Stimulated activated CD8-positive, alpha-beta memory T cell treated with anti-CD3 and anti-CD28 coated beads, Interleukin-7, amount 100 ng/mL, for 1 hour (primary cell): ENCODE measurements around the gene PGGT1B.
A peak's percentile ranks its signal among the peaks of the same experiment; 100 is the strongest.

Experiments used
- DNase-seq, 2 donors: peaks; one replicate each; pipeline ENCODE4 v3.0.0-alpha.2; 2020; ENCODE audit warnings: low read depth in 2 of 2

PGGT1B gene

DNA sequence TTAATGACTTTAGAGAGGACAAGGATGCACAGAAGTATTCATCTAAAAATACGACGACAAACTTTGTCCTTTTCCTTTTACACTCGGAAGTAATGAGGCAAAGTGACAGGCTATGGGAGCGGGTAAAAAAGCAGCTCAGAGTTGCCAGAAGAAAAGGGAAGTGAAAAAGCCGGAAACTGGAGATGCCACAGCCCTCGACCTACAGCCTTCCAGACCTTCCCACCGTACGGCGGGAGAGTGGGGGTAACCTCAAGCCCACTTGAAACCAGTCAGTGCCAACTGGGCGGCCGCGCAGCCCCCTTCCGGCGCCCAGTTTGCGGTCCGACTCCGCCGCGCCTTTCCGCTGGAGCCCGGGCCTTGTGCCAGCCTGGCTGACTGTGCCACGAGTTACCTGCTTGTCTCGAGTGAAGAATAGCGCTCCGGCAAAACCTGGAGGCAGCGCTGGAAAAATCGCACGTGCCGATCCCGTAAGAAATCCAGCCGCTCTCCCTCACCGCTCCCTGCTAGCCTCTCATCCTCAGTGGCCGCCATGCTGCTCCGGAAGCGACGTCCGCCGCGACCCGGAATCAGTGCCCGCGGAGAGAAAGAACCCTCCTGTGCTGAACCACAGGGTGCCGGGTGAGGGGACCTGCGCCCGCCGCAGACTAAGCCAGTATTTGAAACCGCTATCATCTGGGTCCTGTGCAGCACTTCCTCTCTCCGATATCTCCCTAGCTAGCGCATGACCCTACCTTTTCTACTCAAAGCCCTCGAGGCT, at the start of gene PGGT1B:
Gene PGGT1B (minus strand): TSS at position 557 of the 757 bp plus-strand sequence. CDS start 26 bp downstream, at position 531.
- DNase-seq = peak; percentile 36 to 53

DNA sequence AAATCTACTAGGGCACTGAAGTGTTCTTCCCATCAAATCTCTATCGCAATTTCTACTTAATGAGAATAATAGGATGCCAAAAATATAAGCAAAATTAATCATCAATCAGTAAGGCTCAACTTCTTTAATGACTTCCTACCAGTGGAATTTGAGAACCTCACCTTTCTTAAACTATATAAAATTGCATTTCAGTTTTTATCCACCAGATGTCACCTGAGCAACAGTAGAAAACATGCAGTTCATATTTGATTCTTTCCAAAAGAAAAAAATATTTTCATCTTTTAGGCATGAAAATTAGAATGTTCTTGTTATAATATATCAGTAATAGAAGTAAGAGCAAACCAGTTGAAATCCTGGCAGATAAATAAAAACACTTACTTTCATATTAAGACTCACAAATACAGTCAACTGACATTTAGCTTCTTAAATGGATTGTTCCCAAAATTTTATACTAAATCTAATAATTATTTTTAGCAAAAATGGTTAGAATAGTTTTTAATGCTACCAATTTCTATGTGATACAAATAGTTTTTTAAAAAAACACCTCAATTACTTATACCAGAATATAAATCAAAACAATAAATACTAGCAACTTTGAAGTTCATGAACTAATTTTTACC, 47.2 kb upstream of the PGGT1B start:
- no peak for DNase-seq

DNA sequence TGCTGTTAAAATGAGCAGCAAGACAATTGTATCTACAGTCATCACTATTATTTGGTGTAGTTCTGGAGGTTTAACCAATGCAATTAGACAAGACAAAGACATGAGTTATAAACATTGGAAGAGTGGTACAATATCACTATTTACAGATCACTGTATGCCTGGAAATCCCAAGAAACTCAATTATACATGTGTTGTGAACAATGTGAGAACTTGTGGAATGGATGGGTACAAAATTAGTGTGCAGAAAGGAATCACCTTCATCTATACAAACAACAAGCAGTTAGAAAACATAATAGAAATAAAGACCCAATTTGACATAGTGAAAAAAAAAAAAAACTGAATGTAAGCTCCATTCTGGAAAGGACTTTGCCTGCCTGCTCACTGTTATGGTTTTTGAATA, 46.1 kb upstream of the PGGT1B start:
- no peak for DNase-seq

DNA sequence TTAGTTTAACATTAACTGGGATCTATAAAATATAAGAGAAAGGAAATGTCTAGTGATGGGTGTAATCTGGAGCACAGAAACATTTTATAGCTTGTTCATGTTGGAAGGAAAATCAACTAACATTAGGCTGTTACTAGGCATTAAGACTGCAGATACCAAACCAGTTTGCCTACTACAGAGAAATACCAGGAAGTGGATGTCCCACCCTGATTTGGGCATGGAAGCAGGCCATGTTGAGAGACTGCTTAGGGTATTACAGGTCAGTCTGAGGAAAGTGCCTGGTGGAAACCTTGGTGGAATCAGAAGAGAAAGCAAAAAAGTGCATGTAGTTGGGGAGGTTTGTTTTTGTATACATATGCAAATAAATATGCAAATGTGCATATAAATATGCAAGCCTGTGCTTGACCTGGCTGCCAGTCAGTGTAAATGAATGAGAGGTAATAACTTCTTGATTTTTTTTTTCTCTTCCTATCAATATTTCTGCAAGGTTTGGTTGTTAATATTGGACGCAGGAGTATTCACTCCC, 43.4 kb upstream of the PGGT1B start:
- no peak for DNase-seq

DNA sequence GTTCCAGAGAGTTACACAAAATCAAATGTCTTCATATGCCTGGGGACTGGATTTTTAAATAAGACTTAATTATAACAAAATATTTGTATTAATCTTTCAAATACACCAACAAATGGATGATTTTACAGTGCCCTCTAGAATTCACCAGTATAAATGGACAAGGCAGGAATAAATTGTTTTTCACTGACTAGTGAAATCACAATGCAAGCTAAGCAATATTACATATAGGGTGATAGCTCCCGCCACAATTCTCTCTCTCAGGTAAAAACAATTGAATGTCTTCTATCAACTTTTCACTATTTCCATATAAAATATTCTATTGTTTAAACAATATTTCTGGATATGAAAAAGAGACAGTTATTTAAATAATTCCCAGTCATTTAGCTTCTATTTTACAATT, 41.8 kb upstream of the PGGT1B start:
- DNase-seq = no peak

DNA sequence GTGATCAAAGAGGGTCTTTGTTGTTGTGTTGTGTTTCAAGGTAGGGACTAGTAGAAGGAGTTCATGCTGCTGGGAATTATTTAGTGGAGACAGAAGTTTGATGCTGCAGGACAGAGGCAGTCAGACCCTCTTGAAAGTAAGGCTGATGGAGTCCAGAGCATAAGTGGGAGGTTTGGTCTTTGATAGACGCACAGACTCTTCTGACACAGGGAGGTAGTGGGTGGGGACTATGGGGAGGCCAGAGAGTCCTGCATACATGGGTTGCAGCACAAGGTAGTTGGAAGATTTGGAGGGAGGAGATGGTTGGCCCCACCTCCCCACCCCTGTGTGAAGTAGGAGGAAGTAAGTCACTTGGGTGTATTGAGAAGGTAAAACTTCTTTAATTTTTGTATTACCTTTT, 36.1 kb upstream of the PGGT1B start:
- no peak for DNase-seq

DNA sequence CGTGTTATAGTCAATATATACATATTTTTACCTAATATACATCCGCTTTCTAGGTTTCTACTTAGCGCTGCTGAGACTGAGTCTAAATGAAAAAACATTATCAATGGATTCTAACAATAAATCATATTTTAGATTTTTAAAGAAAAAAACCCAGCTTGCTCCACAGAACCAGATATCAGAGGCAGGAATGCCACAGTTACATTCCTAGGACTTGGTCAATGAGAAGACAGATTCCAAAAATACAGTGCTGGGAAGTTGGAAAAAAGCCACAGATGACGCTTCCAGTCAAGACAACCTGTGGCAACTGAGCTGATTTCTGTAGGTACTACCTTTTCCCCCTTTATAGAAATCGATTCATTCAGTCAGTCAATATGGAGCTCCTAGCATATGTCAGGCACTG, 34.4 kb upstream of the PGGT1B start:
- DNase-seq = no peak

DNA sequence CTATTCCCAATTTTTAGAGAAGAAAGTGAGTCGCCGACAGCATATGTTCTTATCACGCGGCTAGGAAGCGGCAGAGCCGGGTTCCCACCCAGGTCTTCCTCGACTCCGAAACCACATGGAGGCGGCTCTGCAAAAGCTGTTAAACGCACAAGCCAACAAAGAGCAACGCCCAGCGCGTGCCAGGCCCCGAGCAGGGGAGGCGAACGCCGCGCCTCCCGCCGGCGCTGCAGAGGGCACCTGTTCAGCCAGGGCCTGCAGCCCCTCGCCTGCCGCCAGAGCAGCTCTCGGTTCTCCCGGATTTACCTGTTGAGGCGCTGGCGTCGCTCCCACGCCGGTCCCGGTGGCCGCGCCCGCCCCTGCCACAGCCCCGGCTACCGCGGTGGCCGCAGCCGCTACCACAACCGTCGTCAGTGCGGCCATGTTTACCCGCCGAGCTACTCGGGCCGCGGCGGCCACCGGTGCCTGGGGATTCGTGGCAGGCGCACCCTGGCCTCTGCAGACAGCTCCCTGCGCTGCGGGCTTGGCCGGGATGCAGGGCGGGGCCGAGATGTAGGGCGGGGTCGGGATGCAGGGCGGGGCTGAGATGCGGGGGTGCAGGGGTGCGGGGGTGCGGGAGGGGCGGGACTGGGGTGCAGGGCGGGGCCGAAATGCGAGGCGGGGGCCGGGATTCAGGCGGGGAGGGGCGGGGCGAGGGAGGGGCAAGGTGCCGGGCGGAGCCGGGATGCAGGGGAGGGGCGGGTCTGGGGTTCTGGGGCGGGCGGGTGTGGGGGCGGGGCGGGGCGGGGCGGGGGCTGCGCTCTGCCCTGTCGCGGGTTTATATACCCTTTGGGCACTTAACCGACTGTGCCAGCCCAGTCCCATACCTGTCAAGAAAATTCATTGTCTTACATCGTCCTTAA, 33.7 kb upstream of the PGGT1B start, which contains the start of gene CCDC112:
Gene CCDC112 (minus strand): TSS at position 531 of the 899 bp plus-strand sequence. CDS start 111 bp downstream, at position 420.
- DNase-seq = peak; percentile 53

DNA sequence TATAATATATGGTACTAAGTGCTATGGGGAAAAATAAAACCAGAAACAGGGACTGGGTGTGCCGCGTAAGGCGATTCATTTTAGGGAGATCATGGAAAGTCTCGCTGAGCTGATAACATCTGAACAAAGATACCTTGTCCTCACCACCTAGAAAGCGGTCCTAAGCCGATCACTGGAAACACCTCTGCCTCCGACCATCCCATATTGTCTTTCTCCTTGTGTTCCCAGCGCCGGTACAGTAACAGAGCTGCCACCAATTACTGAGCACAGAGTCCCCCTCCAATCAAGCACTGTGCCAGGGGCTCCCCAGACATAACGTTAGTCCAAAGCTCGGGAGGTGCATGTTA, 33.1 kb upstream of the PGGT1B start:
- DNase-seq = no peak

DNA sequence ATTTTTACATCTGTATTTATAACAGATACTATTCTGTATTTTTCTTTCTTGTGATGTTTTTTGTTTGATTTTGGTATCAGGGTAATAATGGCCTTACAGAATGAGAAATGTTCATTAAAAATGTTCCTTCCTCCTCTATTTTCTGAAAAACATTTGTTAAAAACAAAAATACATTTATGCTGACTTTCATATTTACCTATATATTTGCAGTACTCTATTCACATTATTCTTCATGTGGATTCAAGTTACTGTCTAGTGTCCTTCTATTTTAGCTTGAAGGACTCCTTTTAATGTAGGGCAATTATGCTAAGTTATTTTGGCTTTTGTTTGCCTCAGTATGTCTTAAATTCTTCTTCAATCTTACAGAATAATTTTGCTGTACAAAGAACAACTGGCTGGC, 28.7 kb upstream of the PGGT1B start:
- DNase-seq = no peak

DNA sequence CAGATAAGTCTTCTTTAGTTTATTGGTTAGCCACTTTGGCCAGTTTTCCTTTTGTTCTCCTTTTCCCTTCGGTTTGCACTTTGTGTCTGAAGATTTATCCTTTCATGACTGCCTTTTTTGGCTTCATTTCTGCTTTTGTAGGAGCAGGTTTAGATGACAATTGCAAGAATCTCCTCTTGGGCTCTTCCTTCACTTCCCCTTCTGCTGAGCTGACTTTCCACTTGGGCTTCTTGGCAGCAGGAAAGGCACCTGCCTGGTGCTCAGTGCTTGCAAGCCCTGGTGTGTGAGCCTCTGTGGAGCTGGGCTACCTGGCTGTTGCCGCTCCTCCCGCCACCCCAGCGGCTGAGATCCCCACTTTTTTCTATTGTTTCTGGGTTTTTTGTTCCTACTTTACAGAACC, 26.4 kb upstream of the PGGT1B start:
- no peak for DNase-seq

DNA sequence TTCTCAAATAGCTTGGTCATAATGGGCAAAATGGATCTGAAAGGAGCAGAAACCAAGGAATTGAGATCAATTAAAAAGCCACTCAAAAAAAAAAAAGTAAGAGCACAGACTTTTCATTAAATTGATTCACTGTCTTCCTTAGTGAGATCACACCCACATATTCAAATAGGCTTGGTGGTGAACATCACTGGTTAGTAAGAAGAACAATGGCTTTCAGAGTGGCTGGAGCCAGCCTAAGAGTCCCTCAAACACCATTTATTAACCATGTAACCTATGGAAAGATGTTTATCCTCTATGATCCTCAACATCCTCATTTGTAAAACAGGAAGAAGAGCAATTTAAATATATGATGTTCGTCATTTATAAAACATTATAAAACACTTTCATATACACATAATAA, 21.3 kb upstream of the PGGT1B start:
- DNase-seq = no peak

DNA sequence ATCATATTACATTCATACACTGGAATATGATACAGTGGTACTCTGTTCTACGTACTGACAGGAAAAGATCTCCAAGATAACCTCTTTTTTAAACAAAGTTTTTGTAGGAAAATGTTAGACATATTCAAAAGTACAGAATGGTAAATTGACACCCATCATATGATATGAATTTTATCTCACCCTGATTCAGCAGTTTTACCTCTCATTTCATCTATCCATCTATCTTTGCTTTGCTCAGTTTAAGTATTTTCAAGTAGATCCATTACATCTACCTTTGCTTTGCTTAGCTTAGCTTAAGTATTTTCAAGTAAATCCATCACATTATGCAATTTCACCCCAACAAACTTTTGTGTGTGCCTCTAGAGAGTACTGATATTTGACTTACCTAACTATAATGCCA, 19.5 kb upstream of the PGGT1B start:
- no peak for DNase-seq

DNA sequence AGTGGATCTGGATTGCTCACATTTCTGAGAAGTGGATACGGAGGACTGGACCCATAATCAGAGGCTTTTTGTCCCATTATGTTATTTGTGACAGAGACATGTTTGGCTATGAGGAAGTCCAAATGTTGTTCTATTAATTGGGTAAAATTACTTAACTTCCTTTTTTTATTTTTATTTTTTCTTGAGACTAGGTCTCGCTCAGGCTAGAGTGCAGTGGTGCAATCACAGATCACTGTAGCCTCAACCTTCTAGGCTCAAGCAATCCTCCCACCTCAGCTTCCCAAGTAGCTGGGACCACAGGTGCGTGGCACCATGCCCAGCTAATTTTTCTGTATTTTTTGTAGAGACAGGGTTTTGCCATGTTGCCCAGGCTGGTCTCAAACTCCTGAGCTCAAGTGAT, 11.9 kb upstream of the PGGT1B start:
- no peak for DNase-seq

DNA sequence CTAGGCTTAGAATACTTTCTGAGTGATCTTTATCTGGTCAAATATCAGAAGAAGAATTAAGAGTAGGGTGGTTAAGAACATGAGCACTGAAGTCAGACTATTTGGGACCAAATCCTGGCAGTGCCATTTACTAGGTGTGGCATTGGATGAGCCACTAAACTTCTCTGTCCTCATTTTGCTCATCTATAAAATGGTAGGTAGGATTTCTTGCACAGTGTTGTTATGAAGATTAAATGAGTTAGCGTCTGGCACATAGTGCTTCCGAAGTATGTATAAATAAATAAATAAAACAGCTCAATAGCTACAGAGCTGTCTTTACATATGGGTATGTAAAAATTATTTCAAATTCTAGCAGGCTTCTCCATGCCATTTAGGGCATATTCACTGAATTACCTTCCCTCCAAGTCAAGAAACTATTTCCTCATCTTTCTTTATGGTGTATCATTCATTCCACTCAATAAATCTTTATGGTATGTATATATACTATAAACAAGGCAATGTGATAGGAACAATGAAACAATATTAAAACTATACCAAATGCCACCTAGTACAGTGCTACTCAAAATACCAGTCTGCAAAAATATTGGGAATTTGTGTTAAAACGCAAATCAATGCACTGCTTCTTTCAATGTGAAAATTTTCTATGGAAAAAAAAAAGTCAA, 9.8 kb upstream of the PGGT1B start:
- DNase-seq = no peak

DNA sequence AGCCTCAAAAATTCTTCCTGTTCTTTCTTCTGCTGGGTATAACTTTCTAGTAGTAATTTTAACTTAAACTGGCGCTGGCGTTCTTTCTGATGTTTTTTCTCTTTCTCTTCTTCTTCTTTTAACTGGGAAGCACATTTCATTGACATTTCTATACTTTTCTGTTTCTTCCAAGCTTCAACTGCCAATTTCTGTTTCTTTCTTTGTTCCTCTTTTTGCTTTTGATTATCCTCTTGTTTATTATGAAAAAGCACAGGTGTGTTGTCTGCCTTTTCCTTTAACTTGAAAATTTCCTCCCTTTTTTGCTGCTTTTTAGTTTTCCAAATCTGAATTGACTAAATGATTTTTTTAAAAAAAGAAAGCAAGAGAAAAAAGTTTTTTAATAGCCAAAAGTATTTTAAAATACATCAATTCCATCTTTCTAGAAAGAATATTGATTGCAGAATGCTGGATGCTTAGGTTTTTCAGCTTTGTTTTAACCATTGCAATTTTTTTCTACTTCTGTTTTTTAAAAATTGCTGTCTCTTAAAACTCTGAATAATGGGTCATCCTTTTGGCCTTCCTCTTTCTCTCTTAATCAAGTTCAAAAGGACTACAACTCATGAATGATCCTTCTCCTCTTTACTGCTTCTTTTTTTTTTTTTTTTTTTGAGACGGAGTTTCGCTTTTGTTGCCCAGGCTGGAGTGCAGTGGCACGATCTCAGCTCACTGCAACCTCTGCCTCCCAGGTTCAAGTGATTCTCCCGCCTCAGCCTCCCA, 8.8 kb upstream of the PGGT1B start:
- no peak for DNase-seq

DNA sequence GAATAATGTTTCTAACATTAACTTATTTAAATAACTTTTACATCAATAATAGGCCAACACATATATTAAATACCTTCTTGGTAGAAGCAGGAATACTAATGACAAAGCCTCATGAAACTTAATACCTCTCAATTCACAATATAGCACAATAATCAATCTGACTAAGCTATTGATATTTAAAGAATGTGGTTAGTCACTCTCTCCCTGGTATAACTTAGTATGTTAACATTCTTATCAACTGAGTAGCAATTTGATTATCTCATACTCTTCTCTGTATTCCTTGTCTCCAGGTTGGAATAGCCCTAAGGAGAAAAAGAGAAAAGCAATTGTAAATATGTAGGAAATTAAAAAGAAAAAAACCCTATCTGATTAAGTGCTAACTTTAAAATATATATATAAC, 4.9 kb upstream of the PGGT1B start:
- no peak for DNase-seq

DNA sequence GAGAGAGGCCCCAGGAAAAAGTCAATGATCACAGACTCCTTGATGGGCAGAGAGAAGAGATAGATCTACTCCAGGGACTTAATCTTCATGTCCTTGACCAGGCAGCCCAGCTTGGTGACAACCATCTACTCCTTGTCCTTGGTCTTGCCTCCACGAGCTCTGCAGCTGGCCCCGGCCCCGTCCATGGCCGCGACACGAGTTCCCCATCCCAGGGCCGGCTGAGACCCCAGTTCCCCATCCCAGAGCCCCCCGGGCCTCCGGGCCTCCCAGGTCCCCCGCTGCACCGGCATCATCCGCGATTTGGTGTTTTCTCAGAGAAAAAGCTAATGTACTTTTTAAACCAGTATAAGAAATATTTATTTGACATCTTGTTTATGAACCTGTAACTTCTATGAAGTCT, 2.5 kb upstream of the PGGT1B start:
- no peak for DNase-seq

DNA sequence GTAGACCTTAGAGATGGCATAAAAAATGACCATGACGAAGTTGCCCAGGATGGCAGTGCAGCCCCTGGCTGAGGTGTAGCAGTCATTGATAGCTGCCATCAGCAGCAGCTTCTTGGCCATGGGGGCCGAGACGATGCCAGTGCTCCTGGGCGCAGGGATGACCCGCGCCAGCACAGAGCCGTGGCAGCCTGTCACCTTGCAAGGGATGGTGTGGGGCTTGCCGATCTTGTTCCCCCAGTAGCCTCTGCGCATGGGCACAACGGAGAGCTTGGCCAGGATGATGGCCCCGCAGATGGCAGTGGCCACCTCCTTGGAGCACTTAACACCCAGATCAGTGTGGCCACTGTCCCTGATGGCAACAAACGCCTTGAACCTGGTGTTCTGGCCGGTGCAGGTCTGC, 2.1 kb upstream of the PGGT1B start:
- DNase-seq = no peak

DNA sequence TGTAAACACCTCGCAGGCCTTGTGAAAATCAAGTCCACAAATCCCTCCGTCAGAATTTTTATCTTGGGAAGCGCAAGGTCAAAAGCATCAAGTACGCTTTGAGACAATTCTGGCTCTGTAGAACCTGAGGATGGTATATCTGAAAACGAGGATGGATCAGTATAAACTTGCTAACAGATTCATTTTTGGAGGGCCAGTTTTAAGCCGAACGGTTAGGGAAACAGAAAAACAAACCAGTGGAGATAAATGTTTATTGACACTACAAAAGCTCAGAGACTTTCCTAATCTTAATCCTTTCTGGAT, 352 bp upstream of the PGGT1B start:
- DNase-seq = no peak

DNA sequence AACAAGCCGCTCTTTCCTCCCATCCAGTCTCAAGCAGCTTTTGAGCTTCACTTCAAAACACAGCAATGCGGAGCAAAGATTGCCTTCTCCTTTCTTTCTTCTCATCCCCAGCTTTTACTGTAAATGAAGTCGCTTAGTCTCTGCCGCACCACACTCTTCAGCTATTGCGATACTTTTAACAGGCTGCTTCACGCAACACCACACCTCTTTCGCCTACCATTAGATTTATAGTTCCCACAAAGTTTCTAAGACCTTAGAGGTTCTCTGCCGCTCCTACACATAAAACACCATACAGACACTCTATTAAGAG, 711 bp downstream of the PGGT1B start:
- DNase-seq = no peak

DNA sequence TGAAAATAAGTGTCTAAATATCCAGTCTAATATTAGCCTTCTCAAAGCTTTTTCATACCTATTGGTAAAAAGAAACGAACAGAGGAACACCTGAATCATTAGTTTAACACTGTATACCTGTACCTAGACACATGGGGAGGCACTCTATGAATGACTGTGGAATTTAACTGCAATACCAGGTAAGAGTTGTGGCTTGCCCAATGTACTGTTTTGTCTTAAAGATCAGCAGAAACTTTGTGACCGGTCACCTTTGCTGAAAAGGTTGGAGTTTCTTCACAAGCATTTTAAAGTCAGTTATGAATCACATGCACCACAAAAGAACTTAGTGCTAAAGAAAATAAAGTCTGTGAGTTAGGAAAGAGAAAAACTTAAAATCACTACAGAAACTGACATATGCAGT, 2.4 kb downstream of the PGGT1B start:
- DNase-seq = no peak
